Ishikawa (cell line): ENCODE measurements around the gene SPNS1.

Experiments
- CEBPB ChIP-seq: IDR thresholded peaks from 2 replicates; pipeline ENCODE4 v1.6.1; 2012
- CREB1 ChIP-seq: IDR thresholded peaks from 2 replicates; pipeline ENCODE4 v1.6.1; 2012; ENCODE audit warnings: low read depth
- EGR1 ChIP-seq: IDR thresholded peaks from 2 replicates; pipeline ENCODE4 v1.6.1; 2012
- EP300 ChIP-seq: IDR thresholded peaks from 2 replicates; pipeline ENCODE4 v1.6.1; 2012; ENCODE audit warnings: borderline replicate concordance
- FOXM1 ChIP-seq: IDR thresholded peaks from 2 replicates; pipeline ENCODE4 v1.6.1; 2012; ENCODE audit warnings: low read depth, borderline replicate concordance
- MAX ChIP-seq: IDR thresholded peaks from 2 replicates; pipeline ENCODE4 v1.6.1; 2012
- NFIC ChIP-seq: IDR thresholded peaks from 2 replicates; pipeline ENCODE4 v1.6.1; 2012
- RAD21 ChIP-seq: IDR thresholded peaks from 2 replicates; pipeline ENCODE4 v1.6.1; 2012; ENCODE audit warnings: low read depth
- TAF1 ChIP-seq: IDR thresholded peaks from 2 replicates; pipeline ENCODE4 v1.6.1; 2012; ENCODE audit warnings: low read depth, mild to moderate bottlenecking
- TCF12 ChIP-seq: IDR thresholded peaks from 2 replicates; pipeline ENCODE4 v1.6.1; 2012; ENCODE audit warnings: low read depth
- TEAD4 ChIP-seq: IDR thresholded peaks from 2 replicates; pipeline ENCODE4 v1.6.1; 2012
- YY1 ChIP-seq: IDR thresholded peaks from 2 replicates; pipeline ENCODE4 v1.6.1; 2012; ENCODE audit warnings: low read depth
- ZBTB7A ChIP-seq: IDR thresholded peaks from 2 replicates; pipeline ENCODE4 v1.6.1; 2012; ENCODE audit warnings: low read depth
- TF ChIP-seq, protein P1 (sequence below): IDR thresholded peaks from 2 replicates; pipeline ENCODE4 v1.6.1; 2012; ENCODE audit warnings: low read depth, mild to moderate bottlenecking
- TF ChIP-seq, protein P2 (sequence below): IDR thresholded peaks from 2 replicates; pipeline ENCODE4 v1.6.1; 2012

The SPNS1 gene

GRCh38 chr16:29009050-29009837, 34.7 kb downstream of the SPNS1 start:
- no peak for TF ChIP-seq YY1
- TF ChIP-seq CEBPB = no peak
- no peak for TF ChIP-seq FOXM1
- no peak for TF ChIP-seq NFIC
- no peak for TF ChIP-seq RAD21
- TF ChIP-seq, protein P1, sequence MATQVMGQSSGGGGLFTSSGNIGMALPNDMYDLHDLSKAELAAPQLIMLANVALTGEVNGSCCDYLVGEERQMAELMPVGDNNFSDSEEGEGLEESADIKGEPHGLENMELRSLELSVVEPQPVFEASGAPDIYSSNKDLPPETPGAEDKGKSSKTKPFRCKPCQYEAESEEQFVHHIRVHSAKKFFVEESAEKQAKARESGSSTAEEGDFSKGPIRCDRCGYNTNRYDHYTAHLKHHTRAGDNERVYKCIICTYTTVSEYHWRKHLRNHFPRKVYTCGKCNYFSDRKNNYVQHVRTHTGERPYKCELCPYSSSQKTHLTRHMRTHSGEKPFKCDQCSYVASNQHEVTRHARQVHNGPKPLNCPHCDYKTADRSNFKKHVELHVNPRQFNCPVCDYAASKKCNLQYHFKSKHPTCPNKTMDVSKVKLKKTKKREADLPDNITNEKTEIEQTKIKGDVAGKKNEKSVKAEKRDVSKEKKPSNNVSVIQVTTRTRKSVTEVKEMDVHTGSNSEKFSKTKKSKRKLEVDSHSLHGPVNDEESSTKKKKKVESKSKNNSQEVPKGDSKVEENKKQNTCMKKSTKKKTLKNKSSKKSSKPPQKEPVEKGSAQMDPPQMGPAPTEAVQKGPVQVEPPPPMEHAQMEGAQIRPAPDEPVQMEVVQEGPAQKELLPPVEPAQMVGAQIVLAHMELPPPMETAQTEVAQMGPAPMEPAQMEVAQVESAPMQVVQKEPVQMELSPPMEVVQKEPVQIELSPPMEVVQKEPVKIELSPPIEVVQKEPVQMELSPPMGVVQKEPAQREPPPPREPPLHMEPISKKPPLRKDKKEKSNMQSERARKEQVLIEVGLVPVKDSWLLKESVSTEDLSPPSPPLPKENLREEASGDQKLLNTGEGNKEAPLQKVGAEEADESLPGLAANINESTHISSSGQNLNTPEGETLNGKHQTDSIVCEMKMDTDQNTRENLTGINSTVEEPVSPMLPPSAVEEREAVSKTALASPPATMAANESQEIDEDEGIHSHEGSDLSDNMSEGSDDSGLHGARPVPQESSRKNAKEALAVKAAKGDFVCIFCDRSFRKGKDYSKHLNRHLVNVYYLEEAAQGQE = no peak

DNA sequence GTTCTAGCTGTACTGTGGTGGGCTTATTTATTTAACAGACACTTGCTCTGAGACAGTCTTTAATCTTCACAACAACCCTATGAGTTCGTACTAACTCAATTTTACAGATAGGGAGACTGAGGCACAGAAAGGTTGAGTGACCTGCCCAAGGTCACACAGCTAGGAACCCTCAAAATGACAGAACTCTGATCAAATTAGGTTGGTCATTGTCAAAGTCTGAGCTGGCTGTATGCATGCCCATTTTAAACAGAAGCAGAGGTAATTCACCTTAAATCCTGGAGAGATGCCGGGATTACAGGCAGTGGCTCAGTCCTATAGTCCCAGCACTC, 35.2 kb downstream of the SPNS1 start:
- TF ChIP-seq TEAD4 (no peak), TCF12 (no peak), CEBPB (no peak), ZBTB7A (no peak), MAX (no peak), EGR1 (no peak), CREB1 (no peak), EP300 (no peak)

DNA sequence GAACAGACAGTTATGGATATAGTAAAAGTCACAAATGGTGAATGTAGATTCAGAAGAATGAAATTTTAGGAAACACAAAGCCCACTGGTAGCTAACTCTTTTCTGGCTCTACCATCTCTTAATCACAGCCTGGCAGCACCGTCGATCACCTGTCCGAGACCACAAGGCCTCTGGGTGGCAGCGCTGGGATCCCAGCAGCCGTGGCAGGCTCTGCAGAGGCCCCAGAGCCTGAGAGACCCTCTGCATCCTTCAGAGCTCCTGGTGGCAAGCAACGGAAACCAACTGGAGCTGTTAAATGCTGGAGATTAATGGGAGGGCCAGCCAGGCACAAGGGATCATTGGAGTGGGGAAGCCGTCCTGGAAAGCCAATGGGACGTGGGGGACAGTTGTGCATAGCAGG, 36.5 kb downstream of the SPNS1 start:
- TF ChIP-seq CEBPB = no peak
- no peak for TF ChIP-seq TEAD4
- TF ChIP-seq CREB1 = no peak
- TF ChIP-seq EP300 = no peak
- no peak for TF ChIP-seq TAF1
- TF ChIP-seq ZBTB7A = no peak
- TF ChIP-seq EGR1 = no peak
- no peak for TF ChIP-seq FOXM1
- TF ChIP-seq NFIC = no peak
- TF ChIP-seq MAX = no peak
- no peak for TF ChIP-seq TCF12
- no peak for TF ChIP-seq RAD21
- TF ChIP-seq, protein P1 = no peak
- TF ChIP-seq, protein P2, sequence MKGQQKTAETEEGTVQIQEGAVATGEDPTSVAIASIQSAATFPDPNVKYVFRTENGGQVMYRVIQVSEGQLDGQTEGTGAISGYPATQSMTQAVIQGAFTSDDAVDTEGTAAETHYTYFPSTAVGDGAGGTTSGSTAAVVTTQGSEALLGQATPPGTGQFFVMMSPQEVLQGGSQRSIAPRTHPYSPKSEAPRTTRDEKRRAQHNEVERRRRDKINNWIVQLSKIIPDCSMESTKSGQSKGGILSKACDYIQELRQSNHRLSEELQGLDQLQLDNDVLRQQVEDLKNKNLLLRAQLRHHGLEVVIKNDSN = no peak
- no peak for TF ChIP-seq YY1

GRCh38 chr16:29011851-29012250, 37.3 kb downstream of the SPNS1 start:
- TF ChIP-seq, protein P2 = no peak
- TF ChIP-seq EP300 (no peak), ZBTB7A (no peak), YY1 (no peak), MAX (no peak), EGR1 (no peak)

GRCh38 chr16:29012913-29013553, 38.5 kb downstream of the SPNS1 start:
- TF ChIP-seq TEAD4 (no peak), CEBPB (no peak), RAD21 (no peak), CREB1 (no peak), TAF1 (no peak)

- TF ChIP-seq TCF12 (no peak), YY1 (no peak), TAF1 (no peak), EGR1 (no peak), MAX (no peak), TEAD4 (no peak), FOXM1 (no peak), NFIC (no peak), CEBPB (no peak), CREB1 (no peak), ZBTB7A (no peak), RAD21 (no peak), EP300 (no peak)
- TF ChIP-seq, protein P1 = no peak
- TF ChIP-seq, protein P2 = no peak
Measured at GRCh38 chr16:29014561-29015069, 40.0 kb downstream of the SPNS1 start.
